ENCODE results near the gene ZC4H2.
A peak's percentile ranks its signal among the peaks of the same experiment; 100 is the strongest.
"Not testable (repeated sequence)": the region's sequence is repeated elsewhere in the genome, so short reads cannot be mapped to it uniquely, and the experiment has no call there.

The ZC4H2 gene, protein sequence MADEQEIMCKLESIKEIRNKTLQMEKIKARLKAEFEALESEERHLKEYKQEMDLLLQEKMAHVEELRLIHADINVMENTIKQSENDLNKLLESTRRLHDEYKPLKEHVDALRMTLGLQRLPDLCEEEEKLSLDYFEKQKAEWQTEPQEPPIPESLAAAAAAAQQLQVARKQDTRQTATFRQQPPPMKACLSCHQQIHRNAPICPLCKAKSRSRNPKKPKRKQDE

DNA sequence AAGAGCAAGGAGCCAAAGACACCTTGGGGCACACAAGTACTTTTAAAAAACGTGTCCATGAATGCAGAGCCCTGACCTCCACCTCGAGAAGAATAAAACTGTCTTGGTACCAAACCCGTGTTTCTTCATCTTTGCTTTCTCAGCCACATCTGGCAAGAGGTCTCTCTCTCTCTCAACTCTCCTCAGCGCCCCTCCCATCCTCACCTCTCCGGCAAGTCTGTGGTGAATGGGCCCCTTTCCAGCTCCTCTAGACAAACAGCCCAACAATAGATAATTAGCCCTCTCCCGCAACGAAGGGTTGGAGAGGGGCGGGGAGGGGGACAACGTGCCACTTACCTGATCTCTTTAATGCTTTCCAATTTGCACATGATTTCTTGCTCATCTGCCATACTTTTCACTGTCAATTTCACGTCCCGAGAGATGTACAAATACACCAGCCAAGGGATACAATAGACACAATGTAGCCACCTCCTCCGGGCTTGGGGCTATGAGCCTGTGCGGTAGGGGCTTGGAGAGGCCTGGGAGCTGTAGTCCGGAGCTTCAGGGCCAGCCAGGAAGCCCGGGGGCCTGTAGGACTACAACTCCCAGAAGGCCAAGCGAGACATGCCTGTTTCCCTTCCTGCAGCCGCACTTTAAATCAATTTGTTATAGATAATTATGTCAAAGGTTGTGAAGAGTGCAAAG is at the start of gene ZC4H2:
Gene ZC4H2 (minus strand): TSS at position 462 of the 684 bp plus-strand sequence. CDS start 73 bp downstream, at position 389.
- peak; percentile 23 for DNase-seq

DNA sequence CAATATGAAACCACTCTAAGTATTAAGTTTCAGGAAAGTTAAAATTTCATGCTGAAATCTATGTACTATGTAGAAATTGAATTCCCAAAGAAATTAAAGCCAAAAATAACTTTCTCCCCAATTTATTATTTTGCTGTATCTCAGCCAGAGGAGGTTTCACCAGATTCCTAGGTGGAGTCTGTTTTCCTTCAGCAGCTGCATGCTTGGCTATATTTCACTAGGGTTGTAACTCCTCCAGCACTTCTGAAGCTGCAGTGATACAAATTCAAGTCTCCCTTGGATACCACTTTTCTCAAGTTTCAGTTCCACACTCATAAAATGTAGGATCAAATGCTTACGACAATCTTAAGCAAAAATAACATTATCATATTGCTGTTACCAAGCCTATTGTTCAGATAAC is 41.2 kb upstream of the ZC4H2 start:
- no peak for DNase-seq

DNA sequence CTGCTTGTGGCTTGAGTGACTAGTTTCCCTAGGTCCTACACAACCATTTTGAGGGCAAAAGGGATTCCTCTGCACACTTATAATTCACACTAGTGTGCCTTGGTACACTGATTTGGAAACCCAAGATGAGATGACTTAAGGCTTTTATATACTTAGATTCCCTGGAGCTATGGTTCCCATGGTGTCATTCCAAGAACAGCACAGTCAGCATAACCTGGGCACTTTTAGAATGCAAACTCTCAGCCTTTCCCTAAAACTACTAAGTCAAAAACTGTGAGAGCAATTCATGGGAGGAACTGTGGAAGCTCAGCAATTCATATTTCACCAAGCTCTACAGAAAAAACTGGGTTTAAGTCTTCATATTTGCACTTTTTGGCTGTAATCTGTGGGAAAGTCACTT is 38.0 kb upstream of the ZC4H2 start:
- no peak for DNase-seq

DNA sequence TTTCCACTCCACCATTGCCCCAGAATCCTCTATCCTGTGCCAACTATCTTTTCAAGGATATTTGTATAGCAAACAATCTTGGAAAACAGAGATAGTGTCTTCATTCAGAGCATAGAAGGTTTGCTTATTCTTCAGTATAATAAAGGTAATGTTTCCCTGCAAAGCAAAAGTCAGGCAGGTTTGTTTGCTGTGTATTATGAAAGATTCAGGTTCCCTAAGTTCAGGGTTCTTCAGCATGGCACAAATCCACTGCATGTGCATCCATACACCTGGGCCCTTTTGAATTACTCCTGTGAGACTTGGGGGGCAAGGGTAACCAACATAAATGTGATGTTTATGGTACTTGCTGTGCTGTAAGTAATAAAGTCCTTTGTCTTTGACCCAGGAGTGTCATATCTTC is 33.2 kb upstream of the ZC4H2 start:
- DNase-seq: no peak

DNA sequence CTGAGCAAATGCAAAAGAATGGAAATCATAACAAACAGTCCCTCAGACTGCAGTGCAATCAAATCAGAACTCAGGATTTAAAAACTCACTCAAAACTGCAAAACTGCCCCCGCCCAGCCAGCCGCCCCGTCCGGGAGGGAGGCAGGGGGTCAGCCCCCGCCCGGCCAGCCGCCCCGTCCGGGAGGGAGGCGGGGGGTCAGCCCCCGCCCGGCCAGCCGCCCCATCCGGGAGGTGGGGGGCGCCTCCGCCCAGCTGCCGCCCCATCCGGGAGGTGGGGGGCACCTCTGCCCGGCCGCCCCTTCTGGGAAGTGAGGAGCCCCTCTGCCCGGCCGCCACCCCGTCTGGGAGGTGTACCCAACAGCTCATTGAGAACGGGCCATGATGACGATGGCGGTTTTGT is 26.0 kb upstream of the ZC4H2 start:
- not testable (repeated sequence) for DNase-seq

DNA sequence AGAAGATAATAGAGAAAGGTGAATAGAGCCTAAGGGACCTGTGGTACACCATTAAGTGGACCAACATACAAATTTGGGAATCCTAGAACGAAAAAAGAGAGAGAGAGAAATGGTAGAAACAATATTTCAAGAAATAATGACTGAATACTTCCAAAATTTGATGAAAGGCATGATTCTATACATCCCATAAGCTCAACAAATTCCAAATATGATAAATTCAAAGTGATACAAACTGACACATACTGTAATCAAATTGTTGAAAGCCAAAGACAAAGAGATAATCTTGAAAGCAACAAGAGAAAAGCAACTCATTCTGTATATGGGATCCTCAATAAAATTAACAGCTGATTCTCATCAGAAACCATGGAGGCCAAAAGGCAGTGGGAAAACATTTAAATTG is 20.6 kb upstream of the ZC4H2 start:
- DNase-seq: no peak

DNA sequence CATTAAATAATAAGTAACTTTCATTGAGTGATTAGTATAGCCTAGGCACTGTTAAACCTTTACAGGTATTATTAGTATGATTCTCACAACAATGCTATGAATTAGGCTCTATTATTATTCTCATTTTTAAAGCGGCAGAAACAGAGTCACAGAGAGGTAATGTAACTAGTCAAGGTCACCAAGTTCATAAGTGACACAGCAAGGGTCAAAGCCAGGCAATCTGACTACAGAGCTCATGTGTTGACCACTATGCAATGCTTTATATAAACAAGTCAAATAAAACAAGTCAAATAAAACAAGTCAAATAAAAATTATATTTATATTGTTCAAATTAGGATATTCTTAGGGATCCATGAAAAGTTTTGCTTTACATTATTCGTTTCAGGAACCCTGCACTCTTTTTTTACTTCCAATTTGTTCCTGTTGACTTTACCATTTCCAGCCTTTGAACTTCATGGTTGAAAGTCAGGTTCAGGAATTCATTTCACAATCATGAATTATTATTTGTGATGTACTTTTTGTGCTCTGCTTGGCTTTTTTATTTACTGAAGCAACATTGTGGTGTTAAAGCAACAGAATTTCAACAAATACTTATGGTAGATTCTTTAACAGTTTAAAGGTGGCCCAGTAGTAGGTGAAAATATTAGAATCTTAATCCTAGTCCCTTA is 18.0 kb upstream of the ZC4H2 start:
- no peak for DNase-seq

DNA sequence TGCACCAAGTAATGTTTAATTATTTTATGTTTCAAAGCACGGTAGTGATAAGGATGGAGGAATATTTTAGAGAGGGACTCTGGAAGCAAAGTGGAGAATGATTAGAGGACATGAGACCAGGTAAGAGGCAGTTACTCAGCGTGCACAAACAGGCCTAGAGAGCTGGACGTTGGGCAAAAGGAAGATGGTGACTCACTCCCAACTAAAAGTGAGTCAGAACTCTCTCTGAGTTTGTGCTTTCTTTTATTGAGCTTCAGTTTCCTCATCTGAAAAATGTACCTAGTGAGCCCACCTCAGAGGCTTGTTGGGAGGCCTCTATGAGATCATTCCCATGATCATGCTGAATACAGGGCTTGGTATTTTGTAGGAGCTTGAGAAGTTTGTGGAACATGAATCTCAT is 1.6 kb upstream of the ZC4H2 start:
- DNase-seq: no peak

DNA sequence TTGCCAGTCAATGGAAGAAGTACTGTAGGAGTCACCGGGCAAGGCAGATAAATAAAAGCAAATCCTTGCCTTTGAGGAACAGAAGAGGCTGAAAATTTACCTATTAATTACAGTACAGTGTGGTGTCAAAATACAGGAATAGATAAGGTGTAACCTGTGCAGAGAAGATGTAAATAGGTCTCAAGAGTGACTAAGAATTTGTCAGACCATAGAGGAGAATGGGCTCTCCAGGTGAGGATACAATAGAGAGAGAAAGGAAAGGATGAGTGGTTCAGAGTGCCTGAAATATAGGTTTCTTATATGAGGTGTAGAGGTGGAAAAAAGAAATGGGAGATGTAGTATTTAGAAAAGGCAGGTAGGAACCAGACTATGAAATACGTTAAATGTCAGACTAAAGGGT is 801 bp upstream of the ZC4H2 start:
- no peak for DNase-seq

DNA sequence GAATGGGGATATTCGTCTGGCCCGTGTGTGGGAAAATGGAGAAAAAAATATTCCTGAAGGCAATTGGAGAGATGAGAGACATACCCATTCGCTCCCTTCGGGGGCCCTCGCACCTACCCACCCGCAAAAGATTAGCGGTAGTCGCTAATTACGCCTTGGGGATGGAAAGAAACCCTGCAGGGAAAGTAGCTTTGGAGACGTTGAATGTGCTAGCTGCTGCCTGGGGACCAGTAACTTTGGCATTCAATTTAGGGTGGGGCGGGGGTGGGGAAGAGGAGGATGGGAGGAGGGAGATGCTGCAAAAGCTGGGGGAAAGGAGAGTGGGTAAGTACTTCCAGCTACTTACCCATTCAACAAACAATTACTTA is 407 bp upstream of the ZC4H2 start:
- no peak for DNase-seq

DNA sequence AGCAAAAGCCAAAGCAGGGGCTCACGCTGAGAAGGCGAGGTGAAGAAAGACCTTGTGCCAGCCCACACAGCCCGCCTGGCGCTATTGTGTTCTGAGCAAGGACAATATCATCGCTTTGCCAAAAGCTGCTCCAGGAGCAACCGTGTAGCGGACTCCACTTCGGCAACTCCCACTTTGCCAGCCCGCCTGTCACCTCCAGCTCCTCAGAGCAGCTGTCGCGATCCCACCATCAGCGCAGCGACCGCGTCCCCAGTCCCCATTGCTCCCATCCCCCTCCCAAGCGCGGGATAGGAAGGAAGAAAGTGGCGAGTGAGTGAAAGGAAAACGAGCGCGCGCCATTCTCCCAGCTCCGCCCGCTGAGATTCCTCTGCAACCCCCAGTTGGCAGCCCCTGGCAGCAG is 759 bp downstream of the ZC4H2 start:
- no peak for DNase-seq

DNA sequence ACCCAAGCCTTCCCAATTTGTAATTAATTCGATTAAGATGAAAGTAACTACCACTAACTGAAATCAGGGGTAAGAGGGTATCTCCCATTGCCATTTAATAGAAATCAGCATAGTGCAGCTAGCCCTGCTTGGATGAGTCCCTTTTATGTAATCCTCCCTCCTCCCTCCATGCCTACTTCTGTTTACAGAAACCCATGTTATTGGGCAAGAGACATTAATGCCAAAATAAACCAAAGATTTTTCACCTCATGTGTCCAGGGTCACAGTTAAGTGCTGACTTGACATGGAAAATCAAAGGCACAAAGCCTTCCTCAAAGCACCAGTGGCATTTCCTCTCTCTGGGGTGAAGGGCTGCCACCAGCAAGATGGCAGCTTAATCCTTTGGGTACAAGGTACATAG is 50.8 kb downstream of the ZC4H2 start:
- DNase-seq: no peak

DNA sequence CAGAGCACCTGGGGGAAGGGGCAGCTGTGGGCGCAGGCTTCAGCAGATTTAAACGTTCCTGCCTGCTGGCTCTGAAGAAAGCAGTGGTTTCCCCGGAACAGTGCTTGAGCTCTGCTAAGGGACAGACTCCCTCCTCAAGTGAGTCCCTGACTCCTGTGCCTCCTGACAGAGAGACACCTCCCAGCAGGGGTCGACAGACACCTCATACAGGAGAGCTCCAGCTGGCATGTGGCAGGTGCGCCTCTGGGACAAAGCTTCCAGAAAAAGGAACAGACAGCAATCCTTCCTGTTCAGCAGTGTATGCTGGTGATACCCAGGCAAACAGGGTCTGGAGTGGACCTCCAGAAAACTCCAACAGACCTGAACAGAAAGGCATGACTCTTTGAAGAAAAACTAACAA is 68.1 kb downstream of the ZC4H2 start:
- no peak for DNase-seq

DNA sequence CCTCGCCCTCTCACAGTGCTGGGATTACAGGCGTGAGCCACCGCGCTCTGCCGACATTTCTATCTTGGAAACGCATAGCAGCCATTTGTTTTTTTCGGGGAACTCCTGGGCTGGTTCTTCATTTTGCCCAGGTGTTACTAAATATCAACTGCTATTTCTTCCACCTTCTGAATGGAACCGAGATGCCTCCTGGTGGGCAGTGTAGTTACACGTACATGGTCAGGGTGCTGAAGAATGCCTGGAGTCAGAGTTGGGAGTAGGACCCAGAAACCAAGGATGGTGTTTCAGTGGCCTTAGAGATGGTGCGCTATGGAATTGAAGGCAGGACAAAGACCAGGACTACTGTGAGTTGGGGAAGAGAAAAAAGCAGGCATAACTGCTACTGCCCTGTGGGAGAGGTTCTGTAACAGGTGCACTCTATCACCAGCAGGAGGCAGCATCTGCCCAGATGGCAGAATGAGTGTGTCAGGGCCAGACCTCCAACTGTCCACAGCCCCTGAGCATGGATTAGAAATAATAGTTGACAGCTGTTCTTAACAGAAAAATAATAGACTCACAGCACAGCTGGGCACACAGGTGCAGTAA is 81.7 kb downstream of the ZC4H2 start:
- DNase-seq: no peak

DNA sequence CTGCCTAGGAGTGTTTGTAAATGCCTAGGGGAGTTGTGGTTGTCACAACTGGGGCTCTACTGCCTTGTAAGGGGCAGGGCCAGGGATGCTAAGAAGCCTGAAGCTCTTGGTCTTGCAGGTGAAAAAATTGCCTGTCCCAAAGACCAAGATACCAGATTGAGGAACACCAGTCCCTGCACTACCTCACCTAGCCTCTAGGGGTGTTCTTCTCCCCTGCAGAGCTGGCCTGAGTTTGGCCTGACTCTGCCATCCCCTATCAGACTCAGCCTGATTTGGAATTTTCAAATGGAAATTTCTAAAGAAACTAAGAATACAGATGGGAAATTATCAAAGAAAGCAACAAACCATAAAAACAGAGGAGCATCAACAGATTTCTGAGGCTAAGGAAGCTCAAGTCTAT is 90.4 kb downstream of the ZC4H2 start:
- no peak for DNase-seq

DNA sequence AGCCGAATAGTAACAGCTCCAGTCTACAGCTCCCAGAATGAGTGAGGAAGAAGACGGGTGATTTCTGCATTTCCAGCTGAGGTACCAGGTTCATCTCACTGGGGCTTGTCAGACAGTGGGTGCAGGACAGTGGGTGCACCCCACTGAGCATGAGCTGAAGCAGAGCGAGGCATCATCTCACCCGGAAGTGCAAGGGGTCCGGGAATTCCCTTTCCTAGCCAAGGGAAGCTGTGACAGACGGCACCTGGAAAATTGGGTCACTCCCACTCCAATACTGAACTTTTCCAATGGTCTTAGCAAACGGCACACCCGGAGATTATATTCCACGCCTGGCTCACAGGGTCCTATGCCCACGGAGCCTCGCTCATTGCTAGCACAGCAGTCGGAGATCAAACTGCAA is 97.5 kb downstream of the ZC4H2 start:
- DNase-seq: not testable (repeated sequence)

DNA sequence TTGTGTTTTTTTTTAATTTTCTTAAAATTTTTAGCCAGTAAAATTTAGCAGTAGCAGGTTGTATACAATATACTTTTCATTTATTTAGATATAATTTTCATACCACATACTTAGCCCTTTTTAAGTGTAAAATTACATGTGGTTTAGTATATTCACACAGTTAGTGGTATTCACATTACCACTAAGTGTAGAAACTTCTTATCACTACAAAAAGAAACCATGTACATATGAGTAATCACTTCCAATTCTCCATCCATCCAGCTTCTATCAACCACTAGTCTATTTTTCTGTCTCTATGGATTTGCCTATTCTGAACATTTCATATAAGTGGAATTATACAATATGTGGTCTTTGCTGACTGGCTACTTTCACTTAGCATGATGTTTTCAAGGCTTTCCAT is 109.0 kb downstream of the ZC4H2 start:
- no peak for DNase-seq
